Measurements from ENCODE around the gene ANKRD12. TPM values are rescaled to one million over a fixed set of nuclear protein-coding genes. Genes with fewer than 3 reads are reported as not detected.

ANKRD12 gene
- total and polyA plus RNA-seq, 9 donors, result 8.8 to 115 (median 72.9) TPM

- Histone ChIP-seq H3K4me1 (ENCODE audit: insufficient read depth) (no peaks in the 10 kb centered on the region), H3K27me3 (no peaks in the 10 kb centered on the region), H3K27ac (no peak overlapping the region), H3K4me3 (no peak overlapping the region), H3K9me3 (no peaks in the 10 kb centered on the region), H3K36me3 (no peaks in the 10 kb centered on the region)
- TF ChIP-seq CTCF (IDR thresholded peaks at IDR 0.05), result no peak
- TF ChIP-seq POLR2A (IDR thresholded peaks at IDR 0.05), result no peak
- no peak for TF ChIP-seq EP300 (IDR thresholded peaks at IDR 0.05)
- intact Hi-C loops (cut with DNase I), result no loop called here
- DNase-seq, result no peak
- WGBS, 3 donors, result 95 to 99% (median 98%) methylated on average over 4 of the region's 4 CpGs
These were observed 4.0 kb upstream of the ANKRD12 start for GRCh38 chr18:9132628-9133027.

- no peak overlapping the region for H3K27ac ChIP-seq
- H3K36me3 ChIP-seq, result no peaks in the 10 kb centered on the region
- intact Hi-C loops (cut with DNase I), result no loop called here
- H3K4me3 ChIP-seq, result no peak overlapping the region
- no peaks in the 10 kb centered on the region for H3K27me3 ChIP-seq
- no peak for DNase-seq
- no peaks in the 10 kb centered on the region for H3K9me3 ChIP-seq
- no peak for TF ChIP-seq EP300 (IDR thresholded peaks at IDR 0.05)
- TF ChIP-seq CTCF (IDR thresholded peaks at IDR 0.05), result no peak
- no peak for TF ChIP-seq POLR2A (IDR thresholded peaks at IDR 0.05)
- WGBS, 3 donors, result 93 to 96% (median 95%) methylated on average over 2 of the region's 2 CpGs
- no peaks in the 10 kb centered on the region for H3K4me1 ChIP-seq (ENCODE audit: insufficient read depth)
These were observed 3.4 kb upstream of the ANKRD12 start for GRCh38 chr18:9133225-9133624.

GRCh38 chr18:9135081-9135911 lies 1.3 kb upstream of the ANKRD12 start:
- 55 to 65% (median 57%) methylated on average over 12 of the region's 12 CpGs for WGBS, 3 donors
- Histone ChIP-seq H3K27ac (peak overlapping the region; percentile 99), H3K4me1 (ENCODE audit: insufficient read depth) (no peaks in the 10 kb centered on the region), H3K36me3 (no peaks in the 10 kb centered on the region), H3K4me3 (peak overlapping the region; percentile 91), H3K27me3 (no peaks in the 10 kb centered on the region), H3K9me3 (no peaks in the 10 kb centered on the region)
- intact Hi-C loops (cut with DNase I), result loop anchor here in 1 of 4 donors (5.0 kb wide), 1 partner anchor 33 kb away; the partner anchor contains the start of gene NDUFV2
- no peak for TF ChIP-seq POLR2A (IDR thresholded peaks at IDR 0.05)
- TF ChIP-seq CTCF (IDR thresholded peaks at IDR 0.05), result no peak
- no peak for DNase-seq

- peak overlapping the region; percentile 99 for H3K27ac ChIP-seq
- H3K36me3 ChIP-seq, result no peaks in the 10 kb centered on the region
- no peaks in the 10 kb centered on the region for H3K27me3 ChIP-seq
- H3K4me3 ChIP-seq, result peak overlapping the region; percentile 91
- WGBS, 3 donors, result 0 to 1% (median 0%) methylated on average over 22 to 33 of the region's 33 CpGs
- no peaks in the 10 kb centered on the region for H3K9me3 ChIP-seq
- TF ChIP-seq POLR2A (IDR thresholded peaks at IDR 0.05), result no peak
- TF ChIP-seq CTCF (IDR thresholded peaks at IDR 0.05), result no peak
- no peak for TF ChIP-seq EP300 (IDR thresholded peaks at IDR 0.05)
- no peaks in the 10 kb centered on the region for H3K4me1 ChIP-seq (ENCODE audit: insufficient read depth)
- intact Hi-C loops (cut with DNase I), result loop anchor here in 2 of 4 donors (2.0 to 5.0 kb wide), 2 partner anchors 33 to 34 kb away; partner anchors contain the start of gene NDUFV2 (in 2 of the 2)
- no peak for DNase-seq
These were observed 668 bp upstream of the ANKRD12 start for GRCh38 chr18:9135912-9136314.
